GM10847 (cell line): Measurements from ENCODE around the gene TMBIM1.

Experiments used
- POLR2A ChIP-seq: IDR thresholded peaks from 2 replicates; pipeline ENCODE4 v1.6.1; 2011; ENCODE audit not compliant: insufficient read length; ENCODE audit errors: extremely low read depth

TMBIM1 gene

GRCh38 chr2:218284106-218284811 lies 8.0 kb downstream of the TMBIM1 start:
- no peak for TF ChIP-seq POLR2A

GRCh38 chr2:218282173-218282991 lies 9.9 kb downstream of the TMBIM1 start:
- TF ChIP-seq POLR2A, result no peak

- no peak for TF ChIP-seq POLR2A
Measured at GRCh38 chr2:218281449-218281848, 10.9 kb downstream of the TMBIM1 start.

- TF ChIP-seq POLR2A, result no peak
Measured at GRCh38 chr2:218280260-218280870, 11.9 kb downstream of the TMBIM1 start.

- TF ChIP-seq POLR2A, result no peak
Measured at GRCh38 chr2:218278531-218279360, 13.6 kb downstream of the TMBIM1 start.

GRCh38 chr2:218277921-218278320 lies 14.4 kb downstream of the TMBIM1 start:
- TF ChIP-seq POLR2A, result no peak

- no peak for TF ChIP-seq POLR2A
Measured at GRCh38 chr2:218276986-218277755, 15.1 kb downstream of the TMBIM1 start.

- TF ChIP-seq POLR2A, result no peak
Measured at GRCh38 chr2:218275371-218276072, 16.8 kb downstream of the TMBIM1 start.

GRCh38 chr2:218274586-218274985 lies 17.7 kb downstream of the TMBIM1 start:
- no peak for TF ChIP-seq POLR2A

- TF ChIP-seq POLR2A, result no peak
Measured at GRCh38 chr2:218273908-218274249, 18.4 kb downstream of the TMBIM1 start.

GRCh38 chr2:218272531-218273212 lies 19.6 kb downstream of the TMBIM1 start:
- TF ChIP-seq POLR2A, result no peak

- TF ChIP-seq POLR2A, result no peak
Measured at GRCh38 chr2:218271865-218272530, 20.3 kb downstream of the TMBIM1 start.

GRCh38 chr2:218271487-218271797 lies 20.9 kb downstream of the TMBIM1 start:
- no peak for TF ChIP-seq POLR2A
